ENCODE results near the gene SYNGR1.

Gene SYNGR1

GRCh38 chr22:39421691-39422090, 71.9 kb downstream of the SYNGR1 start:
- TF ChIP-seq, protein P1, sequence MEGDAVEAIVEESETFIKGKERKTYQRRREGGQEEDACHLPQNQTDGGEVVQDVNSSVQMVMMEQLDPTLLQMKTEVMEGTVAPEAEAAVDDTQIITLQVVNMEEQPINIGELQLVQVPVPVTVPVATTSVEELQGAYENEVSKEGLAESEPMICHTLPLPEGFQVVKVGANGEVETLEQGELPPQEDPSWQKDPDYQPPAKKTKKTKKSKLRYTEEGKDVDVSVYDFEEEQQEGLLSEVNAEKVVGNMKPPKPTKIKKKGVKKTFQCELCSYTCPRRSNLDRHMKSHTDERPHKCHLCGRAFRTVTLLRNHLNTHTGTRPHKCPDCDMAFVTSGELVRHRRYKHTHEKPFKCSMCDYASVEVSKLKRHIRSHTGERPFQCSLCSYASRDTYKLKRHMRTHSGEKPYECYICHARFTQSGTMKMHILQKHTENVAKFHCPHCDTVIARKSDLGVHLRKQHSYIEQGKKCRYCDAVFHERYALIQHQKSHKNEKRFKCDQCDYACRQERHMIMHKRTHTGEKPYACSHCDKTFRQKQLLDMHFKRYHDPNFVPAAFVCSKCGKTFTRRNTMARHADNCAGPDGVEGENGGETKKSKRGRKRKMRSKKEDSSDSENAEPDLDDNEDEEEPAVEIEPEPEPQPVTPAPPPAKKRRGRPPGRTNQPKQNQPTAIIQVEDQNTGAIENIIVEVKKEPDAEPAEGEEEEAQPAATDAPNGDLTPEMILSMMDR (IDR thresholded peaks at IDR 0.05; ENCODE audit: low read depth, low read length) = no peak
- H3K27me3 ChIP-seq (ENCODE audit: insufficient read depth, low read depth, severe bottlenecking) = no peaks in the 10 kb centered on the region
- H3K4me3 ChIP-seq (ENCODE audit: low read depth, low read length) = no peak overlapping the region
- H3K36me3 ChIP-seq = peaks cover 44% of the 10 kb centered on the region
- DNase-seq = no peak
- H3K27ac ChIP-seq = no peak overlapping the region
- H3K9me3 ChIP-seq (ENCODE audit: severe bottlenecking) = no peaks in the 10 kb centered on the region

- Histone ChIP-seq H3K27ac (no peak overlapping the region), H3K36me3 (peaks cover 46% of the 10 kb centered on the region), H3K9me3 (ENCODE audit: severe bottlenecking) (no peaks in the 10 kb centered on the region), H3K27me3 (ENCODE audit: insufficient read depth, low read depth, severe bottlenecking) (no peaks in the 10 kb centered on the region), H3K4me3 (ENCODE audit: low read depth, low read length) (no peak overlapping the region)
- TF ChIP-seq, protein P1 (IDR thresholded peaks at IDR 0.05; ENCODE audit: low read depth, low read length) = no peak
- DNase-seq = no peak
Measured at GRCh38 chr22:39422101-39422500, 72.3 kb downstream of the SYNGR1 start.

DNA sequence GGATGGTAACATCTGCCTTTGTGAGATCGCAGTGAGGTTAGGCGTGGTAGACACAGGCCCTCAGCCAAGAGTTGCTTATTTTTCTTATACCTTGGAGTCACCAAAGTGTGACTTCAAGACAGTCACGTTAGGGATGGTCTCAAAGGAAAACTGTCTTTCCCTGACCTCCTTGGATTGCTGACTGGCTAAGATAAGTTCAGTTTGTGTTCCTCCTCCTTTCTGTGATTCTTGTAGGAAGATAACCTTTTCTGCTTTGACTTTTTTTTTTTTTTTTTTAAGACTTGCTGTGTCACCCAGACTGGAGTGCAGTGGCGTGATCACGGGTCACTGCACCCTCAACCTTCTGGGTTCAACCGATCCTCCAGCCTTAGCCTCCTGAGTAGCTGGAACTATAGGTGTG, 72.9 kb downstream of the SYNGR1 start:
- Histone ChIP-seq H3K27ac (no peak overlapping the region), H3K36me3 (peaks cover 51% of the 10 kb centered on the region)
- no peak for DNase-seq

GRCh38 chr22:39423976-39424375, 74.2 kb downstream of the SYNGR1 start:
- no peak overlapping the region for H3K4me3 ChIP-seq (ENCODE audit: low read depth, low read length)
- TF ChIP-seq, protein P1 (IDR thresholded peaks at IDR 0.05; ENCODE audit: low read depth, low read length) = no peak
- no peak for DNase-seq
- H3K9me3 ChIP-seq (ENCODE audit: severe bottlenecking) = no peaks in the 10 kb centered on the region
- no peaks in the 10 kb centered on the region for H3K27me3 ChIP-seq (ENCODE audit: insufficient read depth, low read depth, severe bottlenecking)
- no peak overlapping the region for H3K27ac ChIP-seq
- H3K36me3 ChIP-seq = peaks cover 51% of the 10 kb centered on the region

More for the DNA sequence above, 72.9 kb downstream of the SYNGR1 start:
- no peaks in the 10 kb centered on the region for H3K27me3 ChIP-seq (ENCODE audit: insufficient read depth, low read depth, severe bottlenecking)
- TF ChIP-seq, protein P1 (IDR thresholded peaks at IDR 0.05; ENCODE audit: low read depth, low read length) = no peak
- H3K9me3 ChIP-seq (ENCODE audit: severe bottlenecking) = no peaks in the 10 kb centered on the region
- no peak overlapping the region for H3K4me3 ChIP-seq (ENCODE audit: low read depth, low read length)

DNA sequence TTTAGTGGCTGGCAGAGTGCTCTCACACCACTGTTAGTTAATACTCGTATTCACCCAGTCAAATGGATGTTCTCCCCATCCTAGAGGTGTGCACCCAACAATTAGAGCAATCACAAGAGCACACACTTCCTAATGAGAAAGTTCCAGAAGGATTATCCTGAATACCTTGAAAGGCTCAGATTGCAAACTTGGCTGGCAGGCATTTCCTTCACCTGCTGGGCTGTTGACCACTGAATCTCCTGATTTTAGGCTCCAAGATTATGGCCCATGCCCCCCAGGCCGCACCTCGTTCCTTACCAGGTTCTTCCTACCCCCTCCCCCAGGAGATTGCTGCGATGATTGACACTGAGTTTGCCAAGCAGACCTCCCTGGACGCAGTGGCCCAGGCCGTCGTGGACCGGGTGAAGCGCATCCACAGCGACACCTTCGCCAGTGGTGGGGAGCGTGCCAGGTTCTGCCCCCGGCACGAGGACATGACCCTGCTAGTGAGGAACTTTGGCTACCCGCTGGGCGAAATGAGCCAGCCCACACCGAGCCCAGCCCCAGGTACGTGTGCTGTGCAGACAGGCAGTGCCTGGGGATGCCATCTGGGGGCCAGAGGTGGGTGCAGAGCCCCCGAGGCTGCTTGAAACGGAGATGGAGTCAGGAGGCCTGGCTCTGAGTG, 76.7 kb downstream of the SYNGR1 start:
- Histone ChIP-seq H3K4me3 (ENCODE audit: low read depth, low read length) (no peak overlapping the region), H3K36me3 (peaks cover 41% of the 10 kb centered on the region), H3K9me3 (ENCODE audit: severe bottlenecking) (no peaks in the 10 kb centered on the region), H3K27ac (no peak overlapping the region), H3K27me3 (ENCODE audit: insufficient read depth, low read depth, severe bottlenecking) (no peaks in the 10 kb centered on the region)
- TF ChIP-seq, protein P1 (IDR thresholded peaks at IDR 0.05; ENCODE audit: low read depth, low read length) = no peak
- DNase-seq = no peak

Data from WERI-Rb-1 (cell line).